SK-N-SH (cell line): ENCODE measurements around the gene SEC14L2. TPM values are rescaled to one million over a fixed set of nuclear protein-coding genes. Genes with fewer than 3 reads are reported as not detected.
A peak's percentile ranks its signal among the peaks of the same experiment; 100 is the strongest.

Source experiments
- CTCF ChIA-PET: fragments of 300-600, 350-600 bp; formaldehyde crosslinking; extraction: SDS; loops from one replicate; lab custom pipeline; 2021; lab: Yijun Ruan, JAX
- POLR2A ChIA-PET: fragments of 350-600 bp; sonication (Branson Sonifier 250); formaldehyde crosslinking; extraction: SDS; loops from one replicate; lab custom pipeline; 2020; ENCODE audit warnings: antibody characterized with exemption, inconsistent platforms; lab: Yijun Ruan, JAX
- DNase-seq: peaks from one replicate; pipeline ENCODE4 v3.0.0; 2012
- H2AFZ ChIP-seq: fragments of 200-600 bp; sonication (generic); 2 replicates; pipeline ENCODE4 v1.8.1; 2016; ENCODE audit warnings: antibody characterized with exemption, mild to moderate bottlenecking, low read depth
- H3F3A ChIP-seq: fragments of 200-600 bp; sonication (generic); replicated peaks from 2 replicates; pipeline ENCODE3; 2016; ENCODE audit warnings: antibody characterized with exemption, mild to moderate bottlenecking; ENCODE audit not compliant: insufficient read depth
- H3K27ac ChIP-seq, 2 experiments: fragments of 200-500 bp in 1 of 2; fragments of 200-600 bp in 1 of 2; sonication (Bioruptor generic) in 1 of 2; sonication (generic), shearing (Covaris generic) in 1 of 2; 2 replicates each; pipeline versions ENCODE4 v1.5.1 to v1.6.1; 2014 to 2016; ENCODE audit warnings: low read depth in 2 of 2, inconsistent platforms in 1 of 2, low read length in 1 of 2, mild to moderate bottlenecking in 1 of 2, mixed read lengths in 1 of 2
- H3K27me3 ChIP-seq: fragments of 200-600 bp; sonication (generic), shearing (Covaris generic); 2 replicates; pipeline ENCODE4 v1.6.1; 2016; ENCODE audit warnings: mixed run types; ENCODE audit not compliant: insufficient read depth
- H3K36me3 ChIP-seq, 2 experiments: fragments of 200-500 bp in 1 of 2; fragments of 200-600 bp in 1 of 2; sonication (Bioruptor generic) in 1 of 2; sonication (generic) in 1 of 2; replicated peaks in 1 of 2; 2 replicates each; pipeline versions ENCODE3 to v1.5.1; 2014 to 2016; ENCODE audit warnings: low read length in 1 of 2, mild to moderate bottlenecking in 1 of 2; ENCODE audit not compliant: insufficient read depth in 2 of 2, control insufficient read depth in 1 of 2
- H3K4me1 ChIP-seq, 2 experiments: fragments of 200-500 bp in 1 of 2; fragments of 200-600 bp in 1 of 2; sonication (Bioruptor generic) in 1 of 2; sonication (generic), shearing (Covaris generic) in 1 of 2; 2 replicates each; pipeline versions ENCODE4 v1.5.1 to v1.6.1; 2014 to 2016; ENCODE audit warnings: low read depth in 1 of 2, low read length in 1 of 2, mixed run types in 1 of 2; ENCODE audit not compliant: insufficient read depth in 2 of 2, control insufficient read depth in 1 of 2
- H3K4me2 ChIP-seq: fragments of 200-600 bp; sonication (generic), shearing (Covaris generic); 2 replicates; pipeline ENCODE4 v1.6.1; 2017; ENCODE audit warnings: mixed run types
- H3K4me3 ChIP-seq, 2 experiments: fragments of 200-500 bp in 1 of 2; fragments of 200-600 bp in 1 of 2; sonication (Bioruptor generic) in 1 of 2; sonication (generic), shearing (Covaris generic) in 1 of 2; 2 replicates each; pipeline versions ENCODE4 v1.5.1 to v1.8.1; 2014 to 2016; ENCODE audit warnings: low read depth in 2 of 2, inconsistent platforms in 1 of 2, low read length in 1 of 2, mild to moderate bottlenecking in 1 of 2, mixed read lengths in 1 of 2, moderate library complexity in 1 of 2
- H3K79me2 ChIP-seq: fragments of 200-600 bp; sonication (generic); 2 replicates; pipeline ENCODE4 v1.8.1; 2017; ENCODE audit warnings: mild to moderate bottlenecking; ENCODE audit not compliant: insufficient read depth
- H3K9ac ChIP-seq: fragments of 200-600 bp; sonication (generic); 2 replicates; pipeline ENCODE4 v1.6.1; 2017; ENCODE audit warnings: mixed run types
- H3K9me2 ChIP-seq: fragments of 200-600 bp; sonication (generic); 2 replicates; pipeline ENCODE4 v1.6.1; 2017; ENCODE audit warnings: mixed run types
- H3K9me3 ChIP-seq: fragments of 200-600 bp; sonication (generic); 2 replicates; pipeline ENCODE4 v1.6.1; 2017; ENCODE audit warnings: mixed run types, mild to moderate bottlenecking, moderate library complexity
- H4K20me1 ChIP-seq: fragments of 200-600 bp; sonication (generic); 2 replicates; pipeline ENCODE4 v1.6.1; 2017; ENCODE audit warnings: mild to moderate bottlenecking, mixed run types; ENCODE audit not compliant: insufficient read depth
- FOSL2 ChIP-seq: IDR thresholded peaks from 2 replicates; pipeline ENCODE4 v1.4.0; 2012; ENCODE audit warnings: low read depth, mild to moderate bottlenecking, moderate library complexity, borderline replicate concordance
- FOXM1 ChIP-seq: IDR thresholded peaks from 2 replicates; pipeline ENCODE4 v1.4.0; 2012; ENCODE audit warnings: low read depth, mild to moderate bottlenecking
- GABPA ChIP-seq: IDR thresholded peaks from 2 replicates; pipeline ENCODE4 v1.4.0; 2012; ENCODE audit warnings: low read depth, mild to moderate bottlenecking
- JUND ChIP-seq: IDR thresholded peaks from 2 replicates; pipeline ENCODE4 v1.4.0; 2012
- MEF2A ChIP-seq: IDR thresholded peaks from 2 replicates; pipeline ENCODE4 v1.4.0; 2012; ENCODE audit warnings: low read depth, borderline replicate concordance
- MXI1 ChIP-seq: IDR thresholded peaks from 2 replicates; pipeline ENCODE4 v1.6.1; 2012; ENCODE audit warnings: mild to moderate bottlenecking, low read depth, low read length, improper control_type of control experiment
- RXRA ChIP-seq: IDR thresholded peaks from 2 replicates; pipeline ENCODE4 v1.4.0; 2012; ENCODE audit warnings: low read depth, mild to moderate bottlenecking, borderline replicate concordance
- SMC3 ChIP-seq: IDR thresholded peaks from 2 replicates; pipeline ENCODE4 v1.6.1; 2012; ENCODE audit warnings: low read depth, low read length, improper control_type of control experiment
- TEAD4 ChIP-seq: IDR thresholded peaks from 2 replicates; pipeline ENCODE4 v1.4.0; 2012; ENCODE audit warnings: mild to moderate bottlenecking, borderline replicate concordance; ENCODE audit not compliant: insufficient read depth
- YY1 ChIP-seq: IDR thresholded peaks from 2 replicates; pipeline ENCODE4 v1.4.0; 2012; ENCODE audit warnings: low read depth, mild to moderate bottlenecking
- WGBS: methylation state at CpG from one replicate; pipeline ENCODE4 v1.1.6; 2017; ENCODE audit warnings: low lambda C conversion rate; 5-methylcytosine and 5-hydroxymethylcytosine counted together
- polyA plus RNA-seq, 3 experiments: library from polyadenylated mRNA; depleted of rRNA; stranded (reverse); fragments of >200 nt; gene quantifications; 2 replicates each; pipeline ENCODE4 v1.2.3, GENCODE V29; 2012
- TF ChIP-seq, protein P1 (sequence below): IDR thresholded peaks from 2 replicates; pipeline ENCODE4; 2012
- TF ChIP-seq, protein P2 (sequence below): fragments of 150-350 bp; IDR thresholded peaks from 2 replicates; pipeline ENCODE4 v1.6.1; 2016; ENCODE audit warnings: mild to moderate bottlenecking, low read depth, low read length
- TF ChIP-seq, protein P3 (sequence below): IDR thresholded peaks from 2 replicates; pipeline ENCODE4 v1.4.0; 2012; ENCODE audit warnings: low read depth, borderline replicate concordance
- TF ChIP-seq, protein P4 (sequence below): fragments of 200-600 bp; sonication (generic); IDR thresholded peaks from 2 replicates; pipeline ENCODE4 v1.6.1; 2017; ENCODE audit warnings: antibody characterized with exemption, mild to moderate bottlenecking, moderate library complexity

Gene SEC14L2
- polyA plus RNA-seq, 1 of the 3 experiments (the other 2 are of a cell fraction), result 14.0 TPM

DNA sequence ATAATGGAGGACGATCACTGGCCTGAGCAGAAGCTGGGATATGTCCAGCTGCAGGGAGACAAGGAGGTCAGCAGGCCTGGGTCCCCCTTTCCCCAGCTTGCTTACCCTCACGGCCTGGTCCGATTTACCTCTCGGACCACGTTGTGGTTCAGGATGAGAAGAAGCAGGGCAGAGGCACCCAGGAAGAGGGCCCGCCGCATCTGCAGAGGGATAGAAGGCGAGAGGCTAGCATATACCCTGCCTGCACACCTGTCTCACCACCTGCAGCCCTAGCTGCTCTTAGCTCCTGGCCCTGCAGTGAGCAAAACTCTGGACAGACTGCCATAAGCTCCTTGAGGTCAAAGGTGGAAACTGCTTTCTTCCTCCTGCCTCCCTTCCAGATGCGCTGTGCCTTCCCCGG lies 10.9 kb upstream of the SEC14L2 start:
- Histone ChIP-seq H3K9me3 (no peaks in the 10 kb centered on the region), H3K9me2 (no peaks in the 10 kb centered on the region), H4K20me1 (no peaks in the 10 kb centered on the region), H3K4me2 (peak overlapping the region; percentile 94), H3K9ac (peak overlapping the region; percentile 60), H3K27me3 (no peaks in the 10 kb centered on the region), H3K4me1 (peaks cover 4 to 12% of the 10 kb centered on the region in 2 experiments; a peak in 3 of 4 replicates), H3K79me2 (peaks cover 14% of the 10 kb centered on the region), H3K27ac (no peak overlapping the region), H2AFZ (no peak overlapping the region), H3F3A (no peaks in the 10 kb centered on the region), H3K4me3 (peak overlapping the region; percentile 61 to 82; a peak in 3 of 4 replicates), H3K36me3 (peaks cover 0 to 23% of the 10 kb centered on the region in 2 experiments)
- WGBS, result 98% methylated on average over 8 of the region's 10 CpGs
- ChIA-PET CTCF (interaction anchor here (0.7 to 15.4 kb wide), 9 partner anchors 11 to 265 kb away, joined by 3 to 228 read pairs (median 9); partner anchors contain the start of genes CASTOR1 and SEC14L2), POLR2A (interaction anchor here (0.8 to 1.4 kb wide), 3 partner anchors 11 to 95 kb away, joined by 3 to 6 read pairs (median 5); partner anchors contain the start of genes CCDC157 and SF3A1)
- TF ChIP-seq RXRA (no peak), FOSL2 (no peak), TEAD4 (no peak), YY1 (no peak), MXI1 (no peak), SMC3 (no peak), FOXM1 (no peak), JUND (no peak), GABPA (no peak), MEF2A (no peak)
- TF ChIP-seq, protein P1, sequence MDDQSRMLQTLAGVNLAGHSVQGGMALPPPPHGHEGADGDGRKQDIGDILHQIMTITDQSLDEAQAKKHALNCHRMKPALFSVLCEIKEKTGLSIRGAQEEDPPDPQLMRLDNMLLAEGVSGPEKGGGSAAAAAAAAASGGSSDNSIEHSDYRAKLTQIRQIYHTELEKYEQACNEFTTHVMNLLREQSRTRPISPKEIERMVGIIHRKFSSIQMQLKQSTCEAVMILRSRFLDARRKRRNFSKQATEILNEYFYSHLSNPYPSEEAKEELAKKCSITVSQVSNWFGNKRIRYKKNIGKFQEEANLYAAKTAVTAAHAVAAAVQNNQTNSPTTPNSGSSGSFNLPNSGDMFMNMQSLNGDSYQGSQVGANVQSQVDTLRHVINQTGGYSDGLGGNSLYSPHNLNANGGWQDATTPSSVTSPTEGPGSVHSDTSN, result no peak
- TF ChIP-seq, protein P2, sequence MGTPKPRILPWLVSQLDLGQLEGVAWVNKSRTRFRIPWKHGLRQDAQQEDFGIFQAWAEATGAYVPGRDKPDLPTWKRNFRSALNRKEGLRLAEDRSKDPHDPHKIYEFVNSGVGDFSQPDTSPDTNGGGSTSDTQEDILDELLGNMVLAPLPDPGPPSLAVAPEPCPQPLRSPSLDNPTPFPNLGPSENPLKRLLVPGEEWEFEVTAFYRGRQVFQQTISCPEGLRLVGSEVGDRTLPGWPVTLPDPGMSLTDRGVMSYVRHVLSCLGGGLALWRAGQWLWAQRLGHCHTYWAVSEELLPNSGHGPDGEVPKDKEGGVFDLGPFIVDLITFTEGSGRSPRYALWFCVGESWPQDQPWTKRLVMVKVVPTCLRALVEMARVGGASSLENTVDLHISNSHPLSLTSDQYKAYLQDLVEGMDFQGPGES, result no peak
- TF ChIP-seq, protein P3, sequence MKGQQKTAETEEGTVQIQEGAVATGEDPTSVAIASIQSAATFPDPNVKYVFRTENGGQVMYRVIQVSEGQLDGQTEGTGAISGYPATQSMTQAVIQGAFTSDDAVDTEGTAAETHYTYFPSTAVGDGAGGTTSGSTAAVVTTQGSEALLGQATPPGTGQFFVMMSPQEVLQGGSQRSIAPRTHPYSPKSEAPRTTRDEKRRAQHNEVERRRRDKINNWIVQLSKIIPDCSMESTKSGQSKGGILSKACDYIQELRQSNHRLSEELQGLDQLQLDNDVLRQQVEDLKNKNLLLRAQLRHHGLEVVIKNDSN, result no peak
- DNase-seq, result no peak

DNA sequence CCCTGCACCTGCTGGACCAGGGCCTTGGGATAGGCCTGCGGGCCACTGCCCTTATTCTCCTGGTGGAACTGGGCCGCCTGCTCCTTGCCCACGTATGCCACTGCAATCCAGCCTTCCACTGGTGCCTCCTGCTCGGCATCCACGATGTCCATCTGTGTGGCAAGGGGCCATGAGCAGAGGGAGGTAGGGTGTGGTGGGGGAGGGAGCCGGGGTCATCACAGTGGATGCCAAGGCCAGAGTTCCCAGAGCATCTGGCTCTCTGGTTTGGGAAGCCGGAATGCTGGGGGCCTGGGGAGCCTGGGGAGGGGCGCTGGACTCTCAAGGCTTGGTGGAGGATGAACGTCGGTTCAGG lies 10.2 kb upstream of the SEC14L2 start:
- no peak for DNase-seq
- H3K79me2 ChIP-seq, result peaks cover 14% of the 10 kb centered on the region
- TF ChIP-seq MEF2A, result no peak
- TF ChIP-seq, protein P4, sequence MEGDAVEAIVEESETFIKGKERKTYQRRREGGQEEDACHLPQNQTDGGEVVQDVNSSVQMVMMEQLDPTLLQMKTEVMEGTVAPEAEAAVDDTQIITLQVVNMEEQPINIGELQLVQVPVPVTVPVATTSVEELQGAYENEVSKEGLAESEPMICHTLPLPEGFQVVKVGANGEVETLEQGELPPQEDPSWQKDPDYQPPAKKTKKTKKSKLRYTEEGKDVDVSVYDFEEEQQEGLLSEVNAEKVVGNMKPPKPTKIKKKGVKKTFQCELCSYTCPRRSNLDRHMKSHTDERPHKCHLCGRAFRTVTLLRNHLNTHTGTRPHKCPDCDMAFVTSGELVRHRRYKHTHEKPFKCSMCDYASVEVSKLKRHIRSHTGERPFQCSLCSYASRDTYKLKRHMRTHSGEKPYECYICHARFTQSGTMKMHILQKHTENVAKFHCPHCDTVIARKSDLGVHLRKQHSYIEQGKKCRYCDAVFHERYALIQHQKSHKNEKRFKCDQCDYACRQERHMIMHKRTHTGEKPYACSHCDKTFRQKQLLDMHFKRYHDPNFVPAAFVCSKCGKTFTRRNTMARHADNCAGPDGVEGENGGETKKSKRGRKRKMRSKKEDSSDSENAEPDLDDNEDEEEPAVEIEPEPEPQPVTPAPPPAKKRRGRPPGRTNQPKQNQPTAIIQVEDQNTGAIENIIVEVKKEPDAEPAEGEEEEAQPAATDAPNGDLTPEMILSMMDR, result peak; percentile 17
- 7% methylated on average over 3 of the region's 10 CpGs for WGBS
- no peaks in the 10 kb centered on the region for H3K9me2 ChIP-seq
- peak overlapping the region in 1 of 2 experiments; percentile 76; a peak in 2 of 4 replicates for H3K27ac ChIP-seq
- POLR2A ChIA-PET, result interaction anchor here (0.9 to 1.4 kb wide), 3 partner anchors 12 to 97 kb away, joined by 5 to 10 read pairs (median 6); partner anchors contain the start of genes CASTOR1, CCDC157 and SF3A1
- CTCF ChIA-PET, result interaction anchor here (0.6 to 15.4 kb wide), 23 partner anchors 10 to 366 kb away, joined by 3 to 228 read pairs (median 4); partner anchors contain the start of genes CASTOR1 and SEC14L2
- H3K4me3 ChIP-seq, result peak overlapping the region; percentile 61 to 82
- no peaks in the 10 kb centered on the region for H3K9me3 ChIP-seq
- H3K36me3 ChIP-seq, result peaks cover 0 to 17% of the 10 kb centered on the region in 2 experiments
- H3K27me3 ChIP-seq, result no peaks in the 10 kb centered on the region
- H3K4me2 ChIP-seq, result peak overlapping the region; percentile 94
- no peaks in the 10 kb centered on the region for H3F3A ChIP-seq
- H3K4me1 ChIP-seq, result peaks cover 4 to 12% of the 10 kb centered on the region in 2 experiments; a peak in 3 of 4 replicates
- peak overlapping the region; percentile 60 for H3K9ac ChIP-seq
- H2AFZ ChIP-seq, result peak overlapping the region; percentile 83; the same call in 1 of the 2 replicates
- no peaks in the 10 kb centered on the region for H4K20me1 ChIP-seq
